ENCODE measurements around the gene HBQ1. TPM values are rescaled to one million over a fixed set of nuclear protein-coding genes. Genes with fewer than 3 reads are reported as not detected.

The HBQ1 gene
- total RNA-seq: 0.96 and 1.6 TPM in 2 replicates

GRCh38 chr16:180101-180675 lies at the start of gene HBQ1:
HBQ1 (plus strand) TSS chr16:180459; CDS start chr16:180487, 28 bp downstream.
- DNase-seq (ENCODE audit: low read depth): no peak
- no peaks in the 10 kb centered on the region for H3K36me3 ChIP-seq (ENCODE audit: control insufficient read depth, insufficient read depth, low read length)
- no peak for TF ChIP-seq CTCF (IDR thresholded peaks at IDR 0.05; ENCODE audit: insufficient read depth, low read length, poor library complexity, severe bottlenecking)
- peaks cover 42% of the 10 kb centered on the region for H3K27me3 ChIP-seq (ENCODE audit: control insufficient read depth, insufficient read depth, low read length)
- peak within 1 kb of the TSS; percentile 26 for H3K4me3 ChIP-seq (ENCODE audit: low read depth, low read length)

DNA sequence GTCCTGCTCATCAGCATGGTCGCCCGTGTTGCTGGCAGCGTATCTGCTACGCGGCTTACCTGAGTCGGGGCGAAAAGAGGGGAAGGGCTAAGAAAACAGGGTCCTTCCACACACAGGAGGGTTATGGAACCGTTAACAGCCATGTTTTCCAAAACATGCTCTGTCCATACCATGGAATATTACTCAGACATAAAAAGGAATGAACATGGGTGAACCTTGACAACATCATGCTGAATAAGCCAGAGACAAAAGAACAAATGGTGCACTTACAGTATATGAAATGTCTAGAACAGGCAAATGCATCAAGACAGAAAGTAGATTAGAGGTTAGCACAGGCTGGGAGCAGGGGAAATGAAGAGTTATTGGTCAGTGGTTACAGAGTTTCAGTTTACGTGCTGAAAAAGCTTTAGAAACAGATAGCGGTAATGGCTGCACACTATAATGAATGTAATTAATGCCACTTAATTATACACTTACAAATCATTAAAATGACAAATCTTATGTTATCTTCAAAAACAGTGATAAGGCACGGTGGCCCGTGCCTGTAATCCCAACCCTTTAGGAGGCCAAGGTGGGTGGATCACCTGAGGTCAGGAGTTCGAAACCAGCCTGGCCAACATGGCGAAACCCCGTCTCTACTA lies 49.6 kb upstream of the HBQ1 start:
- DNase-seq (ENCODE audit: low read depth): no peak
- no peak for TF ChIP-seq CTCF (IDR thresholded peaks at IDR 0.05; ENCODE audit: insufficient read depth, low read length, poor library complexity, severe bottlenecking)
- Histone ChIP-seq H3K27me3 (ENCODE audit: control insufficient read depth, insufficient read depth, low read length) (no peaks in the 10 kb centered on the region), H3K36me3 (ENCODE audit: control insufficient read depth, insufficient read depth, low read length) (peaks cover 2% of the 10 kb centered on the region), H3K4me3 (ENCODE audit: low read depth, low read length) (no peak overlapping the region)

GRCh38 chr16:132120-132519 lies 48.1 kb upstream of the HBQ1 start:
- Histone ChIP-seq H3K36me3 (ENCODE audit: control insufficient read depth, insufficient read depth, low read length) (peaks cover 2% of the 10 kb centered on the region), H3K27me3 (ENCODE audit: control insufficient read depth, insufficient read depth, low read length) (no peaks in the 10 kb centered on the region), H3K4me3 (ENCODE audit: low read depth, low read length) (no peak overlapping the region)
- TF ChIP-seq CTCF (IDR thresholded peaks at IDR 0.05; ENCODE audit: insufficient read depth, low read length, poor library complexity, severe bottlenecking): no peak
- no peak for DNase-seq (ENCODE audit: low read depth)

GRCh38 chr16:133716-134115 lies 46.5 kb upstream of the HBQ1 start:
- Histone ChIP-seq H3K27me3 (ENCODE audit: control insufficient read depth, insufficient read depth, low read length) (no peaks in the 10 kb centered on the region), H3K4me3 (ENCODE audit: low read depth, low read length) (no peak overlapping the region), H3K36me3 (ENCODE audit: control insufficient read depth, insufficient read depth, low read length) (peaks cover 2% of the 10 kb centered on the region)
- TF ChIP-seq CTCF (IDR thresholded peaks at IDR 0.05; ENCODE audit: insufficient read depth, low read length, poor library complexity, severe bottlenecking): no peak
- DNase-seq (ENCODE audit: low read depth): no peak

GRCh38 chr16:138049-138417 lies 42.2 kb upstream of the HBQ1 start:
- no peak for TF ChIP-seq CTCF (IDR thresholded peaks at IDR 0.05; ENCODE audit: insufficient read depth, low read length, poor library complexity, severe bottlenecking)
- DNase-seq (ENCODE audit: low read depth): no peak
- Histone ChIP-seq H3K4me3 (ENCODE audit: low read depth, low read length) (peak overlapping the region; percentile 76), H3K36me3 (ENCODE audit: control insufficient read depth, insufficient read depth, low read length) (no peaks in the 10 kb centered on the region), H3K27me3 (ENCODE audit: control insufficient read depth, insufficient read depth, low read length) (no peaks in the 10 kb centered on the region)
